GM12873 (cell line): ENCODE data around the gene DAPL1.

Experiments
- CTCF ChIP-seq: IDR thresholded peaks from 2 replicates; pipeline ENCODE4 v1.5.1; 2012; ENCODE audit warnings: low read depth, mild to moderate bottlenecking, moderate library complexity, low read length, control low read depth; ENCODE audit not compliant: insufficient read depth; ENCODE audit errors: missing control alignments

DAPL1 gene

DNA sequence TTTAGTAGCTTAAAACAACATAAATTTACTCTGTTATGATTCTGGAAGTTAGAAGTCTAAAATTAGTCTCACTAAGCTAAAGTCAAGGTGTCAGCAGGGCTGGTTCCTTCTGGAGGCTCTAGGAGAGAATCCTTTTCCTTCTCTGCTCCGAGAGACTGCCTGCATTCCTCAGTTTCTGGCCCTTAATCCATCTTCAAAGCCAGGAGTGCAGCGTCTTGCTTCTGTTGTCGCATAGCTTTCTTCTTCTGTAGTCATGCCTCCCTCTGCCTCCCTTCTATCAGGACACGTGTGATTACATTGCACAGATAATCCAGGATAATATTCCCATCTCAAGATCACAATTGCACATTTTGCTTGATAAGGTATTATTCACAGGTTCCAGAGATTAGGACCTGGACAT is 35.1 kb downstream of the DAPL1 start:
- no peak for TF ChIP-seq CTCF

DNA sequence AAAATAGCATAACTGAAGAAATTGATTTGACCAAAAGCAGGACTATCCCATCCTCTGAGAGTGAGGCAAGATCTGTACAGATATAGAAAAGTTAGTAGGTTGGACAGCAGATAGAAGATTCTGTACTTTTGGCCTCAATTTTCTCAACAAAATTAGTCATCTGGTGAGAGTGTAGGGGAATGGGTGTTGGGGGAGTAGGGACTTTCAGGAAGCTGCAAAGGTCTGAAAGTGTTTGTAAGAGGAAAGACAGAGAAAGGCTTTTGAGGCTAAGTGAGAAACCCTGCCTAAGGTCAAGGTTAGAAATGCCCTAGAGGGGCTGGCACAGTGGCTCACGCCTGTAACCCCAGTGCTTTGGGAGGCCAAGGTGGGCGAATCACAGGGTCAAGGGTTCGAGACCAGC is 40.3 kb downstream of the DAPL1 start:
- TF ChIP-seq CTCF: no peak

- TF ChIP-seq CTCF: no peak
These were observed 42.5 kb downstream of the DAPL1 start for GRCh38 chr2:158837645-158838044.

DNA sequence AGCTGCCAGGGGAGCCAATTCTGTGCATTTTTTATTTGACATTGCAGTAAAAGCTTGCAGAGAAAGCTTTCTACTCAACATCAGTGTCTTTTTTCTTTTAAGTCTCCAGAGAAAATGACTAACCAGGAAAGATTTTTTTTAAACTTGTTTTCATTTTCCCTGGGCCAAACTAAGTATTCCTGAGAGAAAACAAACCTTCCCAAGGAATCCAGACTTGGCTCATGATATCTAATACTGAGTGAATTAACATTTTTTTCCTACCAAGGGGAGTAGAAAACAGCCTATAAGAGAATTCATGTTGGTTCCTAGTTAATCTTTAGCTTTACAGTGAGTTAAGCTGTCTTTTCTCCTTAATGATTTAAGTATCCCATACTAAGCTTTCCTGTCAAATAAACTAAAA is 46.7 kb downstream of the DAPL1 start:
- no peak for TF ChIP-seq CTCF

- no peak for TF ChIP-seq CTCF
These were observed 50.3 kb downstream of the DAPL1 start for GRCh38 chr2:158845444-158845843.

DNA sequence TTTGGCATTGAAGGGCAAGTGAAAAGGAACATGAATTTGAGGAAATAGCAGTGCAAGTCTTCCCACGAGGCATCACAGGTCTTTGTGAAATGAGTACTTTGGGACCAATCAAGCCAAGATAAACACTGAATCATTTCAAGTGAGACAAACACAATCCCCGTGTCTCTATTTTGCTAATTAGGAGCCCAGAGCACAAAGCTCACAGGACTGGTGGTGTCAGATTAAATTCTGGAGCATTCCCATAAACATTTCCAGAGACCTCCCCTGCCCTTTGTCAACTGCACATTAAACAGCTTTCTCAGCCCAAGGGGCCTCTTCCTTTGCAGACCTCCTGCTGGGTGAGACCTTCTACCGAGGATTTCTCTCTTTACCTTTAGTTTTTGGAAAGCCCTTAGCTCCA is 50.7 kb downstream of the DAPL1 start:
- TF ChIP-seq CTCF: no peak
